Vagina (tissue), 2 donors: ENCODE measurements around the gene RASA2.

Experiments used
- POLR2A ChIP-seq, 2 donors: fragments of 450-650 bp; IDR thresholded peaks; one replicate each; pipeline ENCODE4 v1.6.1; 2017; ENCODE audit warnings: antibody characterized with exemption in 2 of 2, mild to moderate bottlenecking in 2 of 2, moderate library complexity in 2 of 2
- POLR2AphosphoS5 ChIP-seq, 2 donors: sonication (generic); formaldehyde crosslinking; IDR thresholded peaks; one replicate each; pipeline ENCODE4 v1.9.0; 2017; ENCODE audit warnings: antibody characterized with exemption in 2 of 2, mild to moderate bottlenecking in 2 of 2, low read depth in 1 of 2; ENCODE audit not compliant: insufficient read depth in 1 of 2
- TF ChIP-seq, protein P1 (sequence below), 3 experiments: fragments of 450-650 bp in 2 of 3; fragments of 200-600 bp in 1 of 3; sonication (generic) in 1 of 3; IDR thresholded peaks; one replicate each; pipeline ENCODE4 v1.5.1; 2017 to 2019; ENCODE audit warnings: antibody characterized with exemption in 3 of 3, mild to moderate bottlenecking in 2 of 3, moderate library complexity in 2 of 3

DNA sequence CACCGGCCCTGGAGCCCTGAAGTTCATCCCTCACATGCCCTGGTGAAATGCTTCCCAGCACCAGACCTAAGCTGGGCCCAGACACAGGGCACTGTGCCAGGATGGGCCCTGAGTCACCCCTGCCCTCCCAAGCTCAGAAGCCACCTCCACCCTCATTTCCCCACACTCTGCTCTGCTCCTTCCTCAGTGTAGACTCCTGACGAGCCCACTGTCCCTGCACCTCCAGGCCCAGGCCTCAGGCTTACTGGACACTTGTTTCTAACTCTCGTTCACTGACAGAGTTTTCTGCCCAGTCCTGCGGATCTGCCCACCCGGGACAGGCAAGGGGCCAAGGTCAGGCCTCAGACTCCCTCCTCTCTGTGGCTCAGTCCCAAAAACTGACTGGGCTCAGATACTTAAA lies 138.7 kb downstream of the RASA2 start:
- TF ChIP-seq, protein P1, sequence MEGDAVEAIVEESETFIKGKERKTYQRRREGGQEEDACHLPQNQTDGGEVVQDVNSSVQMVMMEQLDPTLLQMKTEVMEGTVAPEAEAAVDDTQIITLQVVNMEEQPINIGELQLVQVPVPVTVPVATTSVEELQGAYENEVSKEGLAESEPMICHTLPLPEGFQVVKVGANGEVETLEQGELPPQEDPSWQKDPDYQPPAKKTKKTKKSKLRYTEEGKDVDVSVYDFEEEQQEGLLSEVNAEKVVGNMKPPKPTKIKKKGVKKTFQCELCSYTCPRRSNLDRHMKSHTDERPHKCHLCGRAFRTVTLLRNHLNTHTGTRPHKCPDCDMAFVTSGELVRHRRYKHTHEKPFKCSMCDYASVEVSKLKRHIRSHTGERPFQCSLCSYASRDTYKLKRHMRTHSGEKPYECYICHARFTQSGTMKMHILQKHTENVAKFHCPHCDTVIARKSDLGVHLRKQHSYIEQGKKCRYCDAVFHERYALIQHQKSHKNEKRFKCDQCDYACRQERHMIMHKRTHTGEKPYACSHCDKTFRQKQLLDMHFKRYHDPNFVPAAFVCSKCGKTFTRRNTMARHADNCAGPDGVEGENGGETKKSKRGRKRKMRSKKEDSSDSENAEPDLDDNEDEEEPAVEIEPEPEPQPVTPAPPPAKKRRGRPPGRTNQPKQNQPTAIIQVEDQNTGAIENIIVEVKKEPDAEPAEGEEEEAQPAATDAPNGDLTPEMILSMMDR (IDR thresholded peaks at IDR 0.05) = no peak
- TF ChIP-seq POLR2A (IDR thresholded peaks at IDR 0.05) (no peak), POLR2AphosphoS5 (IDR thresholded peaks at IDR 0.05; ENCODE audit: insufficient read depth in 1 of 2, low read depth in 1 of 2) (no peak)
